Keratinocyte (primary cell): ENCODE results near the gene SIGLEC1. TPM values are rescaled to one million over a fixed set of nuclear protein-coding genes. Genes with fewer than 3 reads are reported as not detected.

Experiments
- DNase-seq: peaks from one replicate; pipeline ENCODE4 v3.0.0-alpha.2; 2011; ENCODE audit warnings: low read depth, missing footprints, low spot score
- FAIRE-seq: peaks from 2 replicates; lab custom pipeline; 2011; peaks lifted over from hg19 to GRCh38; lab: Jason Lieb, UNC
- H2AFZ ChIP-seq: 2 replicates; pipeline ENCODE4 v1.6.0; 2012; ENCODE audit warnings: low read length, control low read depth, inconsistent platforms; ENCODE audit not compliant: control insufficient read depth
- H3K27ac ChIP-seq: 2 replicates; pipeline ENCODE4 v1.5.1; 2011; ENCODE audit warnings: low read length; ENCODE audit not compliant: control insufficient read depth, insufficient read depth
- H3K27me3 ChIP-seq: 3 replicates; pipeline ENCODE4 v1.6.0; 2011; ENCODE audit warnings: low read length; ENCODE audit not compliant: control insufficient read depth, insufficient read depth; ENCODE audit errors: extremely low read depth
- H3K36me3 ChIP-seq, 2 experiments: 2 replicates in 1 of 2; 3 replicates in 1 of 2; pipeline ENCODE4 v1.5.1; 2011; ENCODE audit warnings: low read length in 2 of 2, mild to moderate bottlenecking in 1 of 2; ENCODE audit not compliant: control insufficient read depth in 2 of 2, insufficient read depth in 2 of 2; ENCODE audit errors: extremely low read depth in 1 of 2
- H3K4me1 ChIP-seq: 3 replicates; pipeline ENCODE4 v1.5.1; 2011; ENCODE audit warnings: low read length; ENCODE audit not compliant: control insufficient read depth, insufficient read depth; ENCODE audit errors: extremely low read depth
- H3K4me2 ChIP-seq: 3 replicates; pipeline ENCODE4 v1.6.0; 2011; ENCODE audit warnings: low read depth, low read length; ENCODE audit not compliant: control insufficient read depth, insufficient read depth; ENCODE audit errors: extremely low read depth
- H3K4me3 ChIP-seq, 3 experiments: fragments of 200-600 bp in 1 of 3; sonication (generic) in 1 of 3; 2 replicates in 2 of 3; 3 replicates in 1 of 3; pipeline ENCODE4 v1.5.1; 2011 to 2016; ENCODE audit warnings: low read length in 3 of 3, mild to moderate bottlenecking in 3 of 3, control low read depth in 2 of 3, inconsistent platforms in 1 of 3, low read depth in 1 of 3, mixed read lengths in 1 of 3, mixed run types in 1 of 3, moderate library complexity in 1 of 3; ENCODE audit not compliant: control insufficient read depth in 2 of 3, insufficient read depth in 2 of 3; ENCODE audit errors: extremely low read depth in 1 of 3
- H3K79me2 ChIP-seq: 2 replicates; pipeline ENCODE4 v1.6.0; 2012; ENCODE audit warnings: low read length; ENCODE audit not compliant: control insufficient read depth, insufficient read depth
- H3K9ac ChIP-seq: 3 replicates; pipeline ENCODE4 v1.6.0; 2011; ENCODE audit warnings: low read length; ENCODE audit not compliant: control insufficient read depth, insufficient read depth; ENCODE audit errors: extremely low read depth
- H3K9me1 ChIP-seq: 3 replicates; pipeline ENCODE4 v1.6.0; 2011; ENCODE audit warnings: low read length; ENCODE audit not compliant: control insufficient read depth, insufficient read depth; ENCODE audit errors: extremely low read depth
- H3K9me3 ChIP-seq: 2 replicates; pipeline ENCODE4 v1.5.1; 2012; ENCODE audit warnings: low read depth, low read length; ENCODE audit not compliant: control insufficient read depth
- H4K20me1 ChIP-seq: 3 replicates; pipeline ENCODE4 v1.6.0; 2011; ENCODE audit warnings: low read length; ENCODE audit not compliant: control insufficient read depth, insufficient read depth; ENCODE audit errors: extremely low read depth
- CTCF ChIP-seq, 3 experiments: IDR thresholded peaks in 1 of 3; conservative IDR thresholded peaks in 1 of 3; optimal IDR thresholded peaks in 1 of 3; 2 replicates in 2 of 3; 3 replicates in 1 of 3; pipeline versions ENCODE3 to v1.5.1; 2011; ENCODE audit warnings: low read length in 3 of 3, mild to moderate bottlenecking in 3 of 3, moderate library complexity in 2 of 3, control low read depth in 1 of 3, inconsistent platforms in 1 of 3; ENCODE audit not compliant: insufficient read depth in 2 of 3; ENCODE audit errors: extremely low read depth in 1 of 3
- EZH2 ChIP-seq: IDR thresholded peaks from one replicate; pipeline ENCODE4 v1.6.1; 2012; ENCODE audit warnings: inconsistent platforms, mild to moderate bottlenecking, low read length, moderate library complexity
- dilution Hi-C: fragments of 300-500 bp; cut with MboI; formaldehyde crosslinking; loops from one replicate; pipeline ENCODE4 v1.7.0; 2020; ENCODE audit warnings: low sequenced_read_pairs; ENCODE audit not compliant: extremely low pct_ligation_motif_present
- polyA plus RNA-seq, 5 experiments: library from polyadenylated mRNA; depleted of rRNA in 3 of 5; stranded (reverse) in 3 of 5; stranded (forward) in 1 of 5; unstranded in 1 of 5; fragments of >200 nt; gene quantifications; 1 replicate in 1 of 5; 2 replicates in 3 of 5; 3 replicates in 1 of 5; pipeline versions ENCODE4 v1.2.1 to v1.2.3, GENCODE V29; 2011 to 2012; ENCODE audit warnings: missing spikeins in 2 of 5, low read depth in 1 of 5, low replicate concordance in 1 of 5

Gene SIGLEC1
- polyA plus RNA-seq, 1 donor (not counting 4 experiments of a cell fraction or from before 2014, with no cell fraction given), result not detected

GRCh38 chr20:3720626-3721025, 8.2 kb upstream of the SIGLEC1 start:
- no peak overlapping the region for H3K4me3 ChIP-seq
- TF ChIP-seq EZH2, result no peak
- TF ChIP-seq CTCF (optimal IDR thresholded peaks at IDR 0.05 in 1 of 3, IDR thresholded peaks at IDR 0.05 in 1 of 3, conservative IDR thresholded peaks at IDR 0.05 in 1 of 3; ENCODE audit: extremely low read depth in 1 of 3, insufficient read depth in 2 of 3, low read length in 3 of 3), result no peak
- H3K4me1 ChIP-seq, result no peaks in the 10 kb centered on the region
- H3K27me3 ChIP-seq, result no peaks in the 10 kb centered on the region
- no peaks in the 10 kb centered on the region for H3K36me3 ChIP-seq
- no peak overlapping the region for H3K9ac ChIP-seq
- no peaks in the 10 kb centered on the region for H3K9me3 ChIP-seq
- H2AFZ ChIP-seq, result no peak overlapping the region
- dilution Hi-C loops, result no loop called here
- no peaks in the 10 kb centered on the region for H3K9me1 ChIP-seq
- no peak for FAIRE-seq
- no peak overlapping the region for H3K4me2 ChIP-seq
- no peak overlapping the region for H3K27ac ChIP-seq
- H4K20me1 ChIP-seq, result no peaks in the 10 kb centered on the region
- no peak for DNase-seq
- H3K79me2 ChIP-seq, result no peaks in the 10 kb centered on the region

- Histone ChIP-seq H3K27ac (no peak overlapping the region), H4K20me1 (no peaks in the 10 kb centered on the region), H3K4me2 (no peak overlapping the region), H3K4me1 (no peaks in the 10 kb centered on the region), H3K79me2 (no peaks in the 10 kb centered on the region), H3K36me3 (no peaks in the 10 kb centered on the region), H3K4me3 (no peak overlapping the region), H3K9me3 (no peaks in the 10 kb centered on the region), H2AFZ (no peak overlapping the region), H3K27me3 (no peaks in the 10 kb centered on the region), H3K9ac (no peak overlapping the region), H3K9me1 (no peaks in the 10 kb centered on the region)
- FAIRE-seq (no peak), DNase-seq (no peak)
- dilution Hi-C loops, result no loop called here
- no peak for TF ChIP-seq EZH2
- TF ChIP-seq CTCF (optimal IDR thresholded peaks at IDR 0.05 in 1 of 3, IDR thresholded peaks at IDR 0.05 in 1 of 3, conservative IDR thresholded peaks at IDR 0.05 in 1 of 3; ENCODE audit: extremely low read depth in 1 of 3, insufficient read depth in 2 of 3, low read length in 3 of 3), result no peak
Measured at GRCh38 chr20:3720068-3720467, 7.7 kb upstream of the SIGLEC1 start.
